Panc1 (cell line): Measurements from ENCODE around the gene OR5K4. TPM values are rescaled to one million over a fixed set of nuclear protein-coding genes. Genes with fewer than 3 reads are reported as not detected.

Experiments used
- ATAC-seq: fragments of 200-7000 bp; cut with Tn5 transposase; 2 replicates; pipeline ENCODE4 v1.9.1; 2020; ENCODE audit warnings: mild to moderate bottlenecking, moderate library complexity
- BruUV-seq: library from RNA; stranded (reverse); fragments of 400-500 nt; replicated peaks from 2 replicates; lab custom pipeline; 2021; lab: Mats Ljungman, UMichigan
- CTCF ChIA-PET: fragments of 300-600 bp; sonication (Branson Sonifier 250); formaldehyde crosslinking; loops from one replicate; lab custom pipeline; 2022; ENCODE audit warnings: antibody characterized with exemption; lab: Charles Lee
- POLR2A ChIA-PET: fragments of 300-600 bp; sonication (Branson Sonifier 250); formaldehyde crosslinking; loops from one replicate; lab custom pipeline; 2022; ENCODE audit warnings: antibody characterized with exemption; lab: Charles Lee
- DNase-seq: peaks from one replicate; pipeline ENCODE4 v3.0.0-alpha.2; 2010; ENCODE audit warnings: low read depth, low spot score
- H3K27ac ChIP-seq: 2 replicates; pipeline ENCODE4 v1.5.1; 2011; ENCODE audit warnings: mild to moderate bottlenecking, low read length, inconsistent platforms
- H3K27me3 ChIP-seq: fragments of 200-500 bp; sonication (Bioruptor generic); 2 replicates; pipeline ENCODE4 v1.6.0; 2014; ENCODE audit warnings: low read length, inconsistent platforms; ENCODE audit not compliant: control insufficient read depth, insufficient read depth
- H3K36me3 ChIP-seq: fragments of 200-500 bp; sonication (Bioruptor generic); 2 replicates; pipeline ENCODE4 v1.5.1; 2014; ENCODE audit warnings: inconsistent platforms, mild to moderate bottlenecking, low read length, moderate library complexity; ENCODE audit not compliant: control insufficient read depth, insufficient read depth
- H3K4me1 ChIP-seq: 2 replicates; pipeline ENCODE4 v1.5.1; 2011; ENCODE audit warnings: inconsistent platforms, mild to moderate bottlenecking, low read length, moderate library complexity; ENCODE audit not compliant: control insufficient read depth, insufficient read depth
- H3K4me3 ChIP-seq, 2 experiments: 2 replicates each; pipeline ENCODE4 v1.5.1; 2011 to 2012; ENCODE audit warnings: low read depth in 2 of 2, low read length in 2 of 2, mild to moderate bottlenecking in 2 of 2, inconsistent platforms in 1 of 2, moderate library complexity in 1 of 2
- H3K9me3 ChIP-seq: fragments of 200-500 bp; sonication (Bioruptor generic); 2 replicates; pipeline ENCODE4 v1.5.1; 2014; ENCODE audit warnings: low read depth, mild to moderate bottlenecking, inconsistent platforms, low read length, moderate library complexity; ENCODE audit not compliant: control insufficient read depth, insufficient read depth
- POLR2AphosphoS5 ChIP-seq: IDR thresholded peaks from 2 replicates; pipeline ENCODE4 v1.6.1; 2012; ENCODE audit warnings: mild to moderate bottlenecking, low read depth, low read length, moderate library complexity
- REST ChIP-seq, 2 experiments: IDR thresholded peaks; 2 replicates each; pipeline ENCODE4 v1.6.1; 2011 to 2012; ENCODE audit warnings: low read depth in 2 of 2, control low read depth in 1 of 2, low read length in 1 of 2, mild to moderate bottlenecking in 1 of 2, moderate library complexity in 1 of 2; ENCODE audit not compliant: insufficient read depth in 1 of 2
- SIN3A ChIP-seq: IDR thresholded peaks from 2 replicates; pipeline ENCODE4 v1.6.1; 2012; ENCODE audit warnings: low read depth, mild to moderate bottlenecking, low read length, moderate library complexity, borderline replicate concordance; ENCODE audit not compliant: insufficient read depth
- TCF7L2 ChIP-seq: IDR thresholded peaks from 2 replicates; pipeline ENCODE4 v1.6.1; 2011; ENCODE audit warnings: mild to moderate bottlenecking, low read depth, low read length, inconsistent platforms
- in situ Hi-C: cut with HindIII; loops from 2 replicates; pipeline ENCODE4 v1.10.0; 2016; ENCODE audit warnings: low sequenced_read_pairs, low pct_unique_long_range_greater_than_20kb
- intact Hi-C: fragments of 100-400 bp; cut with micrococcal nuclease; formaldehyde crosslinking; loops from one replicate; pipeline ENCODE4 v1.10.0; 2022; ENCODE audit not compliant: unreplicated experiment
- total RNA-seq: library from RNA; stranded (reverse); gene quantifications from one replicate; pipeline ENCODE4 v1.2.1, GENCODE V29; 2021; ENCODE audit not compliant: unreplicated experiment
- TF ChIP-seq, protein P1 (sequence below): fragments of 450-650 bp; IDR thresholded peaks from 2 replicates; pipeline ENCODE4 v1.5.1; 2017; ENCODE audit warnings: mild to moderate bottlenecking

OR5K4 gene
- total RNA-seq, 1 experiment from 2014 or later = not detected

DNA sequence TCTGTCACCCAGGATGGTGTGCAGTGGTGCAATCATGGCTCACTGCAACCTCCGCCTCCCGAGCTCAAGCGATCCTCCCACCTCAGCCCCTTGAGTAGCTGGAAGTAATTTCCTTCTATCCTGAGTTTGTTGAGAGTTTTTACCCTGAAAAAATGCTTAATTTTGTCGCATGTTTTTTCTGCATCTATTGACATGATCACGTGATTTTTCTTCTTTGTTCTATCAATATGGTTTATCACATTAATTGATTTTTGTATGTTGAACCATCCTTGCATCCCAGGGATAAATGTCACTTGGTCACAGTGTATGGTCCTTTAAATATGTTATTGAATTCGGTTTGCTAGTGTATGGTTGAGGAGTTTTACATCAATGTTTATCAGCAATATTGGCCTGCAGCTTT, 11.9 kb upstream of the OR5K4 start:
- ChIA-PET CTCF (no interaction called here), POLR2A (no interaction called here)
- H3K36me3 ChIP-seq = no peaks in the 10 kb centered on the region
- no peak for DNase-seq
- H3K4me3 ChIP-seq = no peak overlapping the region
- no peak for ATAC-seq
- in situ Hi-C loops (no loop called here), intact Hi-C loops (no loop called here)
- H3K4me1 ChIP-seq = no peaks in the 10 kb centered on the region
- H3K27me3 ChIP-seq = no peaks in the 10 kb centered on the region; the same call in 1 of the 2 replicates
- H3K27ac ChIP-seq = no peak overlapping the region
- no peaks in the 10 kb centered on the region for H3K9me3 ChIP-seq
- TF ChIP-seq TCF7L2 (no peak), SIN3A (no peak), POLR2AphosphoS5 (no peak), REST (IDR thresholded peaks at IDR 0.05; ENCODE audit: insufficient read depth in 1 of 2, low read depth in 2 of 2, low read length in 1 of 2) (no peak)
- TF ChIP-seq, protein P1, sequence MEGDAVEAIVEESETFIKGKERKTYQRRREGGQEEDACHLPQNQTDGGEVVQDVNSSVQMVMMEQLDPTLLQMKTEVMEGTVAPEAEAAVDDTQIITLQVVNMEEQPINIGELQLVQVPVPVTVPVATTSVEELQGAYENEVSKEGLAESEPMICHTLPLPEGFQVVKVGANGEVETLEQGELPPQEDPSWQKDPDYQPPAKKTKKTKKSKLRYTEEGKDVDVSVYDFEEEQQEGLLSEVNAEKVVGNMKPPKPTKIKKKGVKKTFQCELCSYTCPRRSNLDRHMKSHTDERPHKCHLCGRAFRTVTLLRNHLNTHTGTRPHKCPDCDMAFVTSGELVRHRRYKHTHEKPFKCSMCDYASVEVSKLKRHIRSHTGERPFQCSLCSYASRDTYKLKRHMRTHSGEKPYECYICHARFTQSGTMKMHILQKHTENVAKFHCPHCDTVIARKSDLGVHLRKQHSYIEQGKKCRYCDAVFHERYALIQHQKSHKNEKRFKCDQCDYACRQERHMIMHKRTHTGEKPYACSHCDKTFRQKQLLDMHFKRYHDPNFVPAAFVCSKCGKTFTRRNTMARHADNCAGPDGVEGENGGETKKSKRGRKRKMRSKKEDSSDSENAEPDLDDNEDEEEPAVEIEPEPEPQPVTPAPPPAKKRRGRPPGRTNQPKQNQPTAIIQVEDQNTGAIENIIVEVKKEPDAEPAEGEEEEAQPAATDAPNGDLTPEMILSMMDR = no peak
- no TSS peak for BruUV-seq

DNA sequence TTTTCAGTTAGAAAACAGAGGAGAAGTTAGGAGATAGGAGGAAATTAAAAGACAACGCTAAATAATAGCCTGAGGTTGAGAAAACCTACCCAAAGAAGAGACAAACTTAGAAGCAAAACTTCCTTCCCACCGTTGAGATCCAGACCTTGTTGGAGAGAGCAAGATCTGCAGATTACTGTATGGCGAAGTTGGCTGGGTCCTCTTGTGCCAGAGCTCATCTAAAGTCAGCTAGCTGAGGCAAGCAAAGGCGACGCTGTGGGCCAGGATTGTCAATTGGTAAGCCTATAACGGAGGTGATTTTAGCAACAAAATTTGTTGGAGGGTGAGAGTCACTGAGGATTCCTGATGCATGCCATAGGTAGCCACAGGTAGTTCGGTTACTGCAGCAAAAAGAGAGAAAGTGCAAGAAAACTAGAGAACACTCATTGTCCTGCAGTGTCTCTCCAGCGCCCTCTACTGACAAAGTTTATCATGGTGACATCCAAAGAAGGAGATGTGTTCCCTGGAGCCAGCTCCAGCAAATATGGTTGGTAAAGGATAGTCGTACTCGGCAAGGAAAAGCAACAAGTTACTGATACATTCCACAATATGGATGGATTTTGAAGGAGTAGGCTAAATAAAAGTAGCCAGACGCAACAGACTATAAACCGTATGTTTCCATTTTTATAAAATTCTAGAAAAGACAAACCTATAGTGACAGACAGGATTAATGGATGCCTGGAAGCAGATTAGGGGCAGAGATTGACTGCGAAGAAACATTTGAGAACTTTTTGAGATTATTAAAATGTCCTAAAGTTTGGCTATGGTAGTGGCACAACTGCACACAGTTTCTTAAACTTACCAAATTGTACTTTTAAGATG, 9.8 kb upstream of the OR5K4 start:
- H3K4me3 ChIP-seq = no peak overlapping the region
- POLR2A ChIA-PET = no interaction called here
- intact Hi-C loops = no loop called here

More for the DNA sequence above, 9.8 kb upstream of the OR5K4 start:
- DNase-seq (peak; percentile 27), ATAC-seq (no peak)
- TF ChIP-seq TCF7L2 (no peak), SIN3A (no peak), POLR2AphosphoS5 (no peak), REST (IDR thresholded peaks at IDR 0.05; ENCODE audit: insufficient read depth in 1 of 2, low read depth in 2 of 2, low read length in 1 of 2) (no peak)
- TF ChIP-seq, protein P1 = peak; percentile 76
- CTCF ChIA-PET = no interaction called here
- Histone ChIP-seq H3K36me3 (no peaks in the 10 kb centered on the region), H3K27ac (no peak overlapping the region), H3K27me3 (no peaks in the 10 kb centered on the region), H3K4me1 (no peaks in the 10 kb centered on the region), H3K9me3 (no peaks in the 10 kb centered on the region)
- in situ Hi-C loops = no loop called here
- no TSS peak for BruUV-seq
